Esophagus squamous epithelium (tissue), 5 donors: ENCODE data around the gene LINGO4. TPM values are rescaled to one million over a fixed set of nuclear protein-coding genes. Genes with fewer than 3 reads are reported as not detected.

ENCODE experiments used
- DNase-seq: peaks from one replicate; lab custom pipeline; 2025; lab: John Stamatoyannopoulos, UW
- H3K27ac ChIP-seq, 4 donors: fragments of 200-600 bp; sonication (generic); one replicate each; pipeline ENCODE4 v1.5.1; 2016 to 2019; ENCODE audit warnings: mild to moderate bottlenecking in 1 of 4
- H3K27me3 ChIP-seq, 4 donors: fragments of 200-600 bp; sonication (generic); 1 replicate in 3 of 4; 2 replicates in 1 of 4; pipeline versions ENCODE4 v1.5.1 to v1.6.0; 2017 to 2021; ENCODE audit warnings: antibody characterized with exemption in 1 of 4
- H3K36me3 ChIP-seq, 3 donors: fragments of 200-600 bp; sonication (generic); one replicate each; pipeline ENCODE4 v1.5.1; 2016 to 2019
- H3K4me1 ChIP-seq, 3 donors: fragments of 200-600 bp; sonication (generic); one replicate each; pipeline ENCODE4 v1.5.1; 2017 to 2019
- H3K4me3 ChIP-seq, 4 donors: fragments of 200-600 bp; sonication (generic); 1 replicate in 3 of 4; 2 replicates in 1 of 4; pipeline ENCODE4 v1.5.1; 2016 to 2019; ENCODE audit warnings: mild to moderate bottlenecking in 2 of 4, moderate library complexity in 1 of 4
- H3K9me3 ChIP-seq, 3 donors: fragments of 200-600 bp; sonication (generic); one replicate each; pipeline ENCODE4 v1.5.1; 2016 to 2019
- CTCF ChIP-seq, 6 experiments: fragments of 450-650 bp in 4 of 6; fragments of 200-600 bp in 2 of 6; sonication (generic) in 2 of 6; IDR thresholded peaks; one replicate each; pipeline ENCODE4 v1.5.1; 2016 to 2019; ENCODE audit warnings: antibody characterized with exemption in 6 of 6, mild to moderate bottlenecking in 4 of 6, moderate library complexity in 4 of 6
- POLR2A ChIP-seq, 4 donors: fragments of 450-650 bp; IDR thresholded peaks; one replicate each; pipeline ENCODE4 v1.6.1; 2017; ENCODE audit warnings: antibody characterized with exemption in 4 of 4, mild to moderate bottlenecking in 4 of 4, moderate library complexity in 3 of 4
- WGBS, 2 donors: methylation state at CpG; one replicate each; pipeline ENCODE4 v1.1.5; 2018; 5-methylcytosine and 5-hydroxymethylcytosine counted together
- intact Hi-C: fragments of 100-400 bp; cut with DNase I; formaldehyde crosslinking; loops from one replicate; pipeline ENCODE4 v1.15.0; 2022
- total RNA-seq, 4 donors: library from RNA; depleted of rRNA; stranded (reverse); fragments of >200 nt; gene quantifications; one replicate each; pipeline ENCODE4 v1.1.0, GENCODE V29; 2016
- donor health status: DM: yes; HTN: yes; CAD: no.

Gene LINGO4
- total RNA-seq, 4 donors from 2014 or later, result 0.19 TPM; not detected in 3

- 46 to 60% methylated on average over 10 of the region's 10 CpGs for WGBS, 2 donors
- DNase-seq, result no peak
Observed at GRCh38 chr1:151763990-151764389, 41.2 kb downstream of the LINGO4 start.

GRCh38 chr1:151762941-151763921, 42.0 kb downstream of the LINGO4 start, which contains the start of gene MRPL9:
MRPL9 (minus strand) TSS chr1:151763496; CDS start chr1:151763479, 17 bp downstream.
- WGBS, 2 donors, result 0 to 1% methylated on average over 9 to 10 of the region's 68 CpGs
- no peak for DNase-seq
- Histone ChIP-seq H3K36me3 (peaks cover 3 to 41% (median 15%) of the 10 kb centered on the region in 3 donors), H3K4me3 (peak within 1 kb of the TSS; percentile 78 to 98 (median 83)), H3K27ac (peak within 1 kb of the TSS; percentile 88 to 95 (median 94)), H3K27me3 (no peaks in the 10 kb centered on the region), H3K9me3 (no peaks in the 10 kb centered on the region), H3K4me1 (peaks cover 8 to 23% (median 13%) of the 10 kb centered on the region in 3 donors)
- intact Hi-C loops, result no loop called here
- TF ChIP-seq CTCF (IDR thresholded peaks at IDR 0.05) (no peak), POLR2A (IDR thresholded peaks at IDR 0.05) (peak in 2 of 4 donors; percentile 28 to 36)

More at GRCh38 chr1:151763990-151764389, 41.2 kb downstream of the LINGO4 start:
- peaks cover 8 to 25% (median 13%) of the 10 kb centered on the region in 3 donors for H3K4me1 ChIP-seq
- peak overlapping the region; percentile 78 to 98 (median 83) for H3K4me3 ChIP-seq
- H3K27ac ChIP-seq, result peak overlapping the region; percentile 88 to 95 (median 94)
- peaks cover 3 to 33% (median 8%) of the 10 kb centered on the region in 3 donors for H3K36me3 ChIP-seq
- H3K27me3 ChIP-seq, result no peaks in the 10 kb centered on the region
- intact Hi-C loops, result no loop called here
- H3K9me3 ChIP-seq, result no peaks in the 10 kb centered on the region
- TF ChIP-seq CTCF (IDR thresholded peaks at IDR 0.05) (no peak), POLR2A (IDR thresholded peaks at IDR 0.05) (no peak)

- H3K4me3 ChIP-seq, result no peak overlapping the region
- TF ChIP-seq POLR2A (IDR thresholded peaks at IDR 0.05) (no peak), CTCF (IDR thresholded peaks at IDR 0.05) (no peak)
- peaks cover 8 to 19% (median 13%) of the 10 kb centered on the region in 3 donors for H3K4me1 ChIP-seq
- H3K27me3 ChIP-seq, result no peaks in the 10 kb centered on the region
- H3K36me3 ChIP-seq, result peaks cover 3 to 45% (median 15%) of the 10 kb centered on the region in 3 donors
- WGBS, 2 donors, result 87 to 93% methylated on average over 7 of the region's 7 CpGs
- intact Hi-C loops, result no loop called here
- no peak for DNase-seq
- H3K27ac ChIP-seq, result no peak overlapping the region
- no peaks in the 10 kb centered on the region for H3K9me3 ChIP-seq
Observed at GRCh38 chr1:151760597-151761385, 44.4 kb downstream of the LINGO4 start.

- Histone ChIP-seq H3K4me3 (no peak overlapping the region), H3K36me3 (peaks cover 3 to 45% (median 15%) of the 10 kb centered on the region in 3 donors), H3K4me1 (peaks cover 5 to 15% (median 11%) of the 10 kb centered on the region in 3 donors), H3K27ac (no peak overlapping the region), H3K9me3 (no peaks in the 10 kb centered on the region), H3K27me3 (no peaks in the 10 kb centered on the region)
- TF ChIP-seq POLR2A (IDR thresholded peaks at IDR 0.05) (no peak), CTCF (IDR thresholded peaks at IDR 0.05) (no peak)
- no peak for DNase-seq
- intact Hi-C loops, result no loop called here
Observed at GRCh38 chr1:151759241-151759640, 46.0 kb downstream of the LINGO4 start.
